ENCODE results near the gene ADAMTSL3.

Gene ADAMTSL3

DNA sequence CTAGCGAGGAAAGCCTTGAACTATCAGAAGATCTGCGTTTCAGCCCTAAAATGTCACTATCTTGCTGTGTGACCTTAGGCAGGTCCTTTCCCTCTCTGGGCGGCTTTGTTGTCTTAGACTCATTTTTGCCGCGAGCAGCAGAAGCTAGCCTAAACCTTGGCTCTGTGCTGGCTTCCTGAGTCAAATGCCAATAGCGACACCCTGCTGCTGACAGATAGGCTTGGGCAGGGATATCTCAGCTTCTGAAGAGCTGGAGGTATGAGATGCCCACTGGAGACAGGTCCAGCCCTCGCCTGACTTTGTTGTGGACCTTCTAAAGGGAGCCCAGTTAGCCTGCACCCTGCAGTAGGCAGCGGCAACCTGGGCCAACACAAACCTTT, 1.3 kb downstream of the ADAMTSL3 start:
- FAIRE-seq, result no peak

DNA sequence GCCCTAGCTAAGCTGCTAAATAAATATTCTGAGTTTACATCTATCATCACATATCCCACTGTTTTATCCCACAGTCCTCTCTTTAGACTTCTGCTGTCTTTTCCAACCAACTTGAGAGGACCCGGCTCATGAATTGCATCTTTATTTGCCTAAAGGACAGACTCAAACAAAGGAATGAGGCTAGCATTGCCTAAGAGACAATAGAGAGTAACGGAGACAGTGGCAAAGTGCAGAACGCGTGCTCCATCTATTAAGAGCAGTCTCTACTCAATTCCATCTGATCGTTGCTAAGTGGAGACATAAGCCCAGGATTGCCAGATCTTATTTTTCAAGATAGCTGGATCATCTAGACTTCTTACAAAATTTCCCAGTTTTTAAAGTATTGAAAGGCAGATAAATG, 2.3 kb downstream of the ADAMTSL3 start:
- no peak for FAIRE-seq

DNA sequence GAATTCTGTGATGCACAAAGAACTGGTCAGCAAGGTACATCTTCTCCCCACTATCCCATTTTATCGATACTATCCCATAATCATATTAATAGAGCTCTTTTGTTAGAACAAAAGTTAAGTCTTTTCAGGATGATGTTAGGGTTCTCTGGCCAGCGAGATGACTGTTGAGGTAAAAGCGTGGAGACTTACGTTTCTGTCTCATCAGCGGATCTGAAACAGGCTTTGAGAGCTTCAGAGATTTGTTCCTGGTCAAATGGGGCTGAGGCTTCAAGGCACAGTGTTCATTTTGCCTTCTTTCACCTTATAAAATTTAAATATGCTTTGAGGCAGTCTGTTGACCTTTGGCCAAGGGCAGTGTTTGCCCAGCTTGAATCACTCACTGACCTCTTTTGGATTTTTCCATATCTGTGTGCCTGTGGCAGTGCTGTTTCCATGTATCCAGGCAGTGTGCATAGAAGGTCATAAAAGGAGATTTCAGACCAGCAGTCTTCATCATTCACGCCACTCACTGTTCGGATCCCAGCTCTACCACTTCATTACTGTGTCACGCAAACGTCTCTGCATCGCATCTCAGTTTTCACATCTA, 3.1 kb downstream of the ADAMTSL3 start:
- FAIRE-seq, result no peak

DNA sequence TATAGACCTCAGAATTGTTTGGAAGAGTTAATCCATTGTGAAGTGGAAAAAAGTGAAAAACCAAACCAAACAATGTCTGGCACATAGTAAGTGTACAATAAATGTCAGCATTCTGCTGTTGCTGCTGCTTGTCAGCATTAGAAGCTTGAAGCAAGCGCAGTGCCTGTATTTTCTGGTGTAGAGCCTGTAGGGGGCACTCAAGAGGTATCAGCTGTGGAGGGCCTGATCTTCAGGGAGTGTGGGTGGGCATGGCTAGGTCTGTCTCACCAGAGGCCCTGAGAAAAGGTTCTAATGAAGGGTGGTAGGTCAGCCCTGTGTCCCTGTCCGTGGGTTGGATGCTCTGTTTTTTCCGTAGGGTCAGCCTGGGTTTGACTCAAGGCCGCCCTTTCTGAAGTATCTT, 3.6 kb downstream of the ADAMTSL3 start:
- no peak for FAIRE-seq

DNA sequence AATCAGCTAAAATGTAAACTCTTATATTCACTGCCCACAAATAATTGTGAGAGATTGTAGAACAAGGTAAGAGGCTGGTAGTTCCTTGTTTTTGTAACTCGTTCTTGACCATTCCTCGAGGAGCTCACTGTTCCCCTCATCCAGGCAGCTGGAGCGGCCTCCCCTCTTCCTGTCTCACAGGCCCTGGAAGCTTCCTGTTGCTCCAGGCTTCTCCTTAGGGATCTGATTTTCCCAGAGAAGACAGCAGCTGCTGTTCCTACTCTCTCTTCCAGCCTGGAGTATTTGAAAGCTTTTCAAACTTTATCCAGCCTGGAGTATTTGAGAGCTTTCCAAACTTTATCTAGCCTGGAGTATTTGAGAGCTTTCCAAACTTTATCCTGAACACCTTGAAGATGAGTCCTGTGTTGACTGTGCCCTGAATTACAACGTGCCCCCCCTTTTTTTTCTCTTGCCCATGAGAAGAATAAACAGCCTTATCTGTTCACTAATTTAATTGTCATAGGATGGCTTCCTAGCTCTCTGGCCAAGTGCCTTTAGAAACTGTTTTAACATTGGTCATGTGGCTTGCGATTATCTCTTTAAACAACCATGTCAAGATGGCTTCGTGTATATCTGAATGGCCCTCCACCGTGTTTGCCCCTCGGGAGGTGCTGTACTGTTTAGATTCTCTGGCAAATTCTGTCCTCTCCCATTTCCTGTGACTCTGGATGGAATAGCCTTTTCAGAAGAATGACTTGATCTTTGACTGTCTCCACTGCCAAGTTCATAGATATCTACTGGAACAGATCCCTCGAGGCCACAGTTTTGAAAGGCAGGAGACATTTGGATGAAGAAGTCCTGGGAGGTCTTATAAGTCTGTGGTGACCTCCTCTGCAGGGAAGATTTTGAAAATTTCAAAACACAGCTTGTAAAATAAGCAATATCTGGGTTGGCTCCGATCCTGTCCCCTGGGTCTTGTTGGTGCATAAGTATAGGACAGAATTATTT, 4.8 kb downstream of the ADAMTSL3 start:
- no peak for FAIRE-seq

DNA sequence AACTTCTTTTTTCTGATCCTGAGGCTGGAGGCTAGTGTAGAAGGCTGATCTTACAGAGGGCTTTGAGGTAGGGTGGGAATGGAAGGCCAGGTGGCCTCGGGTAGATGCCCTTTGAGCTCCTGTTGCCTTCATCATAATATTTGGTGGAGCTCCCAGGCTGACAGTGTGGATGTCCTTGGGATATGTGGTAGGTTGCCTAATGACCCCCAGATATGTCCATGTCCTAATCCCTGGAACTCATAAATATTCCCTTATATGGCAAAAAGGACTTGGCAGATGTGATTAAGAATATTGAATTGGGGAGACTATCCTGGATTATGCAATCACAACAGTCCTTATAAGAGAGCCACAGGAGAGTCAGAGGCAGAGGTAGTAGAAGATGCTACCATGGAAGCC, 5.5 kb downstream of the ADAMTSL3 start:
- FAIRE-seq, result no peak

DNA sequence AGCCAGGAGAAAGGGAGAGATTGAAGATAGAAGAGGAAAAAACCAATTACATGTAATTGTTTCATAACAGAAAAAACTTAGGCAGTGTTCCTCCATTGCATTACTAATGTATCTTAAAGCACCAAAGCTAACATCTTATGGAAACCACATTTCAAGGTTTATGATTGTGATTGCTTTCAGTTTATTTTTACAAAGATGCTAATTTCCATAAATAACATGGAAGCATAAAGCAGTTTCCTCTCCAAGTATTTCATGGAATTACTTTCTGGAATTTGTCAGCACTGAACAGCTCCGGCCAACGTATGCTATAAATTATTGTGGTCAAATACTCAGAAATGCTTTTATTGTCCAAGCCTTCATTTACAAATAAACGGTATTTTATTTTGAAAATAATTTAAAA, 11.6 kb downstream of the ADAMTSL3 start:
- FAIRE-seq, result no peak

DNA sequence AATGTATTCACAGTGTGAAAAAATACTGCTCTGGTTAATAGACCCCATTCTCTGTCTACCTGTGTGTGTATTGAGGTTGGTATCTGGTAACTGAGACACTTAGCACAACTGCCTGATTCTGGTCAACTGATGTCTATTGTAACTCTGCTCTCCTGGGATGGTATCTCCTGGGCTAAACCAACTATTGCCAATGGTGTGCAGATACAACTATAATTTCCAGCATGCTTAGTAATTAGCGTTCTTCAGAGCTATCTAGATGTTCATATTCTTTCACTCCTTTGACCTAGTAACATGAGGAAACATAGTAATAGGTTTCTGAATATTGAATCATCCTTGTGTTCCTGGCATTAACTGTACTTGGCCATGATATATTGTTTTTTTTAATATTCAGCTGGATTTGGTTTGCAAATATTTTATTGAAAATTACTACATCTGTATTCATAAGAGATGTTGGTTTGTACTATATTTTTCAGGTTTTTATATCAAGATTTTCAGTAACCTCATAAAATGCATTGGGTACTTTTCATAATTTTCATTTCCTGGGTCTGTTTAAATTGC, 16.8 kb downstream of the ADAMTSL3 start:
- FAIRE-seq, result no peak

DNA sequence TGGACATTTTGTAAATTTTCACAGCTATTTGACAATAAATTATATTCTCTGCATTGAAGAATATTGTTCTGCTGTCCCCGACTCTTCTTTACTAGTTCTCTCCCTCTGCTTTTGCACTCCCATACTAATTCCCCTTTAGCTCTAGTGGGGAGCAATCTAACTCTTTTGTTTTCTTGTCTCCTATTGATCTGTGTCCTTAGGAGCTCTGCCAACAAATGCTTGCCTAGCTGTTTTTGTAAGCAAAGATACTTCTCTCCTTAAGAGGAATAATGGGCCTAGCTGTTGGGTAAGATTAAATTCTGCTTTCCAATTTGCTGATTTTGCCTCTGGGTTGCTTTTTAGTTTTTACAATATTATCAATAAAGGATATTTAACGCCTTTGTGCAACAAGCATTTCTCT, 17.7 kb downstream of the ADAMTSL3 start:
- FAIRE-seq, result no peak

DNA sequence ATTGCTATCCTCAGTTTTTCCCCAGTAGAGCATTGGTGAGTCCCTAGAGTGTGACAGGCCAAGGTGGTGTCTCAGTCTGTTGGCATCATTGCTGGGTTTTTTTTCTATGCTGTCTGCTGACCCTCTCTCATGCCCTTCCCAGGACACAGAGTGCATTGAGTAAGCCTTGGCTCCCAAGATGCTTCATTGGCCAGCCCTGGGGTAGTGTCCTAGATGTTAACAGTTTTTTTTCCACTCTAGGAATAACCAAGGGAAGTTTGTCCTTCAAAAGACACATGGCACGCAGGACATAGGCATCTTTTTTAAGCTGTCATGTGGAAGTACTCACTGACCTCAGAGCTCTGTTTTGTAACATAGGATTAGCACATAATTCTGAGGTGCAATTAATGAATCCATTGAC, 19.5 kb downstream of the ADAMTSL3 start:
- FAIRE-seq, result no peak

DNA sequence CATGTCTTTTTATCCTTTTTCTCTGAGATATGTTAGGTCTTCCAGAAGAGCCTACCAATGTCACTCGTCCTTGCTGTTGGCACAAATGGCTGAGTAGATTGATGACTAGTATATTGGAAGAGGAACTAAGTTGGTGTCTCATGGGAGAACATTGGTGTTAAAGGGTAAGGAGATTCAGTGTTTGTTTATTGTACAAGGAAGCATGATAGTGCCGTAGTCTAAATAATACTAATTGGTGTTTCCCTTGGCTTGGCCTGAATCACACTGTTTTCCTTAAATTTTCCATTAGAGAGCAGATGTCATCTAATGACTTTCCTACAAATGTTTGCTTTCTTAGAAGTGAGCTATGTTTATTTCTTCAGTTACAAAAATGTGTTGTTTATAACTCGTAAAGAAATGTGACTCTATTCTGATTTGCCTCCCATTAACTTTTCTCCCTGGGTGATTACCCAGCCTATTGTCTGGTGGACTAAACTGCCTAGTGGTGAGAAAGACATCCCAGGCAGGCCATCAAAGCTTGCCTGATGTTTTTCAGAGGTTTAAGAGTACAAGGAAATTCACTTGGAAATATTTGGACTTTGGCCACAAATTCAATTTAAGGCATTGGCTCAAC, 28.7 kb downstream of the ADAMTSL3 start:
- no peak for FAIRE-seq

DNA sequence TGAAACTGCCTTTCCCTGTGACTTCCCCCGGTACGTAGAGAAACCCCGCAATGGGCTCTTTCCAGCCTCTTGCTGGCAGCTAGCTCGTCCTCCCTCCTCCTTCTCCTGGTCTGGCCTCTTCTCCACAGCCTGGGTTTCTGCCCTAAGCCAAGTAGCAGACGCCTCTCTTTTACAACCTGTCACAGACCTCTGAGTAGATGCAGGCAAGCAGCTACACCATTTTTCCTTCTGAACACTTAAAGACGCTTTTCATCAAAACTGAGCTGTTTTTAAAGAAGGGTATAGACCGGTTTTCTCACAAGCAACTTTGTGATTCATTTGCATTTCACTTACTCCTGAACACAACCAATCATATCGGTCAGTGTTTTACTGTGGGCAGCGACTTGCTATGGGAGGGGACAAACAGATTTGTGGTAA, 32.0 kb downstream of the ADAMTSL3 start:
- FAIRE-seq, result no peak

DNA sequence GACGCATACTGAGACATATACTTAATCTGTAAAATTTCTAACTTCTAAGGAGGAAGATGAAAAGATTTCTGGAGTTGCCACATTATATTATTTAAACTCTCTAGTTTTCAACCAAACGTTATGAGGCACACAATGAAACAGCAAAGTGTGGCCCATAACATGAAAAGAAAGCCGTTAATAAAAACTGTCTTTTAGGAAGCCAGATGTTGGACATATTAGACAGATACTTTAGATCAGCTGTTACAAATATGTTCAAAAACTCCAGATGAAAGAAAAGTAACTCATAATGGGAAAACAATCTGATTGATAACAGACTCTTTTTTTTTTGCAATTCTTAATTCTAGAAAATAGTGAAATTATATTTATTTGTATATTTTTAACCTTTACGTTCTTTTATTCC, 34.3 kb downstream of the ADAMTSL3 start:
- FAIRE-seq, result no peak

DNA sequence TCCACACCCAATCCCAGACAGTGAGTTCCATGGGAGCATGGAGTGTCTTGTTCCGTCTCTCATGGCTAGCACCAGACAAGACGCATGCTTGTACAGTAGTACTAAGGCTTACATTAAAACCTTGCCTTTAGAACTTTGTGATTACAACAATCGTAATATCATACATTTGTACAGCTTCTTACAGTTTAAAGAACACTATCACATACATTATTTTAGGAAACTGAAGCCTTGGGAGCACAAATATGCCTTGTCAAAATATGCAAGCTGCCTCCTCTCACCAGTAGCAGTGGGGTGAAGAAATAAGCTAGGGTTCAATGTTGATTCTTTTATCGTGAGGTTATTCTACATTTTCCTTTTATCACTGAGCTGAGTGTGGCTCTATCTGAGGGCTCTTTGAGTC, 36.8 kb downstream of the ADAMTSL3 start:
- no peak for FAIRE-seq

DNA sequence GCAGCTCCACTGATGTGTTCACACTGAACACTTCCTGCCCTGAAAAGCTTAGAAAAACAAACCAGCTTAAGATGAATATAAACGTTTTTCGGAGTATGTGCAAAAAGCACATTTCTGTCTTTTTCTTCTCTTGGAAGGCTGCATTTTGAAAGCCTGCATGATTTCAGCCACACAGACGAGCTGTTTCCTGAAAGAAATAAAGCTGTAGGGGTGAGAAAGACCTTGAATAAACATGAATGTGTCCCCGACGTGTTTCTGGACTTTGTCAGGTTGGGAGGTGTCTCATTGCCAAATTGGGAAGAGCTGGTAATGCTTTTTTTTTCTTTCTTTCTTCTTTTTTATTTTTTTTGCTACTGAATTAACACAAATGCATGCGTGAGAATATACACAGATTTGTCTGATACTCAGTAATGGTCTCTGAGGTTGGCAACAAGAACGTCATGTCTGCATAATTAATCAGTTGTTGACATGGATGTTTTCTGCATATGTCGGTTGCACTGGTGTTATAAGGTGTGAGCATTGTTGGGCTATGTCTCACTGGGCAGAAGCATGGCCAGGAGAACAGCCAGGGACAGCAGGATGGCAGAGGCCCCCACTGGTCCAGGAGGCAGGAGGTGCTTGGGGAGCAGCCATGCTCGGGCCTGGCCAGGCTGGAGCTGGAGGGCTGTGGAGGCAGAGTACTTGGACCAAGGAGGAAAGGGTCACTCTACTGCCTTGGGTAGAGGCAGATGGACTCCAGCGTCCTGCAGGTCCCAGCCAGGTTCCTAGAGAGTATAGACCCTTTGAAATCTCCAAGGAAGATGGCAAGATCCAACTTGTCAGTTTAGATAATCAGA, 39.0 kb downstream of the ADAMTSL3 start:
- no peak for FAIRE-seq

DNA sequence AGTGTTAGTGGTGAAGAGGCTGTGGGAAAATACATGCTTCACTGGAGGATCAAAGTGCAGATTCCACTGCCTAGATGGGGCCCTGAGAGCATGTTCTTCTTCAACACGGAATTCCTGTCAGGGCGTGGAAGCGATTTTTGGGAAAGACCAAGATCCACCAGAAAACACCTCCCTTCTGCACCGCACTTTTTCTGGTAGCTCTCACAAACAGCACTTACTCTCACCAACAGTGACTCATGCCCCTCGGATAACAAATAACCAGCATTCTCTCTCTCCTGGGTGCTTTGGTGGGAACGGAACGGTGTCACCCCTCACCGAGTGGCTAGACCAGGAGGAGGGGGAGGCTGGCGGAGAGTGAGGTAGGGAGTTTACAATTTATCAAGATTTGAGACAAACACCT, 40.1 kb downstream of the ADAMTSL3 start:
- FAIRE-seq, result no peak

DNA sequence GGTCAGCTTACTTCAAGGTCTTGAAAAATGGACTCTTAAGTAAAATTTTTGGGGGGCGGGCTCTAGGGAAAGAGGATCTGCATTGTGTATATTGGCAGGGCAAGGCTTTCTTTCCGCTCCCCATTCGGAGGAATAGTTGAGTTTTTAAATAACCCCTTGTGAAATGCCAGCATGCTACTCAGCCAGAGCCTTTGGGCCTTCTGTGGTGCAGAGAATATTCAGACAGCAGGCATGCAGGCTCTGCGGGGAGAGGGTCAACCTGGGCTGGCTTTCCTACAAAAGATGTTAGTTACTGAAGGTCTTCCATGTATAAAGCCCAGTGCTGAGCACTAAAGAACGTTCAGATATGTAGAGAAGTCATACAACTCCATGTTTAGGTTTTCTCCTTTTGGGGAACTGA, 40.6 kb downstream of the ADAMTSL3 start:
- FAIRE-seq, result no peak

DNA sequence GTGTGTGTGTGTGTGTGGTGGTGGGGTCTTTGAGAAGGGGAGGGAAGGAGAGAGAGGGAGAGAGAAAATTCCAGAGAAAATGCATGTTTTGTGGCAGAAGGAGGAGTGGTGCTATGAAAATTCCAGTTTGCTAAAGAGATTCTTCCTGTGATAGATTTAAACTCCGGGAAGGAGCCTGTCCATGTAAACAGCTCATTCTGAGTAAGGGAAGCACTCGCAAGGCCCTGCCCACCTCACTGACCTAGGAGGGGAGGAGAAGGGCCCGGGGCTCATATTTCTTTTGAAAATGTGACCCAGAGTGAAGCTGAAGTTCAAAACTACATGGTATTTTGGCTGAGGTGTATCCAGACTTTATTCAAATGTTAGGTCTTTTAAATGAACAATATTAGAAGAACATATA, 41.3 kb downstream of the ADAMTSL3 start:
- no peak for FAIRE-seq

DNA sequence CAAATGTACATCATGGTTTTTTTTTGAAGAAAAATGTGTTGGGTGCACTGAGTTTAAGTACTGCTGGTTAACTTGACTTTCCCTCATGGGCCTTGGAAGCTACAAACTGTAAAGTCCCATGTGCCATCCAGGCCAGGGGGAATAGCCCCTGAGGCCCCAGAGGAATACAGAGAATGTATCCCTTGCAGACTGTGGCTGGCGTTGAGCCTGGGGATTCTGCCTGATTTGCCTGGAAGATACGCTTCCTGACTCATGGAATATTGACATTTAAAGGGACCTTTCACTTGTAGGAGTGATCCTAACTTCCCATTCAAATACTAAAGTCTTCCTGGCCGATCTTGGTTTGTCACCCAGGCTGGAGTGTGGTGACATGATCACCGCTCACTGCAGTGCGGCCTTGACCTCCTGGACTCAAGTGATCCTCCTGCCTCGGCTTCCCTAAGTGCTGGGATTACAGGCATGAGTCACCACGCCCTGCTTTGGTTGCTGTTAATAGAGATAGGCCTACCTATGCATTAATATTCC, 42.0 kb downstream of the ADAMTSL3 start:
- FAIRE-seq, result no peak

DNA sequence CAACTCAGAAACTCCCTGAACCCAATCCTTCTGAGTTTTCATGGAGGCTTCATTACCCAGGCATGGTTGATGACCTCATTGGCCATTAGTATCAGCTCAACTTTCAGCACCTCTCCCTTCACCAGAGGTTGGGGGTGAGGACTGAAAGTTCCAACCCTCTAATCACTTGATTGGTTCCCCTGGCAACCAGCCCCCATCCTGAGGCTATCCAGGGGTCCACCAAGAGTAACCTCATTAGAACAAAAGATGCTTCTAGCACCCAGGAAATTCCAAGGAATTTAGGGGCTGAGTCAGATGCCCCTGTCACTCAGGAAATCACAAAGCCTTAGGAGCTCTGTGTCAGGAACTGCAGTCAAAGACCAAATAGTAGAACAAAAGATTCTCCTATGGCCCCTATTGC, 43.8 kb downstream of the ADAMTSL3 start:
- FAIRE-seq, result no peak

DNA sequence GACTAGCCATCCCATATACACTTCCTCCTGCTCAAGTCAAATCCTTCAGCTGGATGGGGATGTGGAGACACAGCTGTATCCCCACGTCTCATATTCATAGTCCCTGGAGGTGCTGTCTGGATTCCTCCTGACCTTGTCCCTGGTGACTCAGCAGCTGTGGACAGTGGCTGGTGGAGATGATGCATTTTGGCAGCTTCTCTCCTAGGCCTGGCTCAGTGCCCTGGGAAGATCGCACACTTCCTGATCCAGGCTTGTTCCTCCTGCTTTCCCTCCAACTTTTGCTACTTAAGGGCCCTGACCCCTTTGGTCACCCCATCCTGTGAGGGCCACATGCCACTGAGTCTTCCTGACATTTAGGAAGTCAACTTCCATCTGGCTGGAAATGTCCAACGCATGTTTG, 44.4 kb downstream of the ADAMTSL3 start:
- FAIRE-seq, result no peak

DNA sequence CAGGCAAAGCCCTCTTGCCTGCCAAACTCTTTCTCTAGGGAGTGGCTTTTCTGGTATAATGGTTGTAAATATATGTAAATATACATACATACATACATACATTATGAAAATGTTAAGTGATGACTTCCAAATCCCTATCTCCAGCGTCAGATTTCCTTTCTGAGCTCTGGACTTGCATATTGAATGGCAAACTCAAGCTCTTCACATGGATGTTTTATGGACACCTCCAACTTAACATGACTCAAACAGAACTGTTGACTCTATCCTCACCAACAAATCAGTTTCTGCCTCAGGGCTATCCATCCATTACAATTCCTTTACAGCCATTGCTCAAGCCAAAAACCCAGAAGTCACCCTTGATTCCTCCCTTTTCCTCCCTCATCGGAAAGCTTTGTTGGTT, 45.1 kb downstream of the ADAMTSL3 start:
- FAIRE-seq, result no peak

DNA sequence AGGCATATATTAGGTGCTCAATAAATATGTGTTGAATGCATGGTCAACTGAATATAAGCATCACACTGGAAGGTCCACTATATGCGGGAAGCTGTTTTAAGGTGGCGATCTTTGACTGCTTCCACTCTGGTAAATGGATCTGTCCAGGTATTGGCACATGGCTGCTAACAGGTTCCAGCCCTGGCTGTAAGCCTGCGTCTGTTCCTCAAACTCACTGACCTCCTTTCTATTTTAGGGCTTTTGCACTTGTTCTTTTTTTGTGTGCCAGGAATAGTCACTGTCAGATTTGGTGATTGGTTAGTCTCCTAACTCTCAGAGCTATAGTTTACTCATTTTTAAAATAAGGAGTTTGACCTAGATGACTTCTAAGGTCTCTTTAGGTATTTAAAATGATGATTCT, 46.2 kb downstream of the ADAMTSL3 start:
- no peak for FAIRE-seq

Measured in G401.6 (cell line).